Measurements from ENCODE around the gene RNF8.

DNA sequence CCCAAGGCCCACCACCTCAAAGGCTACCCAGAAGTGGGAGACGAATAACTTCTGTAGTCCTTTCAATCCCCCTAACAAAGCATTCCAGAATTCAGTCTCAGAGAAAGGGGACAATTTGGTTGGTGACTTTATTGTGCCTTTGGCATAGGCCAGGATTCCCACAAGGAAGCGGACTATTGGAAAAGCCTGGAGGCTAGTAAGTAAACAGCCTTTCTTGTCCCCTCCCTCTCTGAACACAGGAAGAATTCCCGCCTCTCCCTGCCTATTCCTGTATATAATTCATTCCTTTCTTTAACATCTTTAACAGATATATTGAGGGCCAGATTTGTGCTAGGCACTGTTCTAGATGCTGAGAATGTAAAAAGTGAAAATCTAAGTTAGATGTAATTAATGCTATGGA lies 36.1 kb downstream of the RNF8 start:
- TF ChIP-seq ZFX (CRISPR knock-in tag; IDR thresholded peaks at IDR 0.05) (no peak), ZNF3 (CRISPR knock-in tag; IDR thresholded peaks at IDR 0.05) (no peak), ZNF263 (CRISPR knock-in tag; IDR thresholded peaks at IDR 0.05; ENCODE audit: borderline replicate concordance) (no peak)
- TF ChIP-seq, protein P1, sequence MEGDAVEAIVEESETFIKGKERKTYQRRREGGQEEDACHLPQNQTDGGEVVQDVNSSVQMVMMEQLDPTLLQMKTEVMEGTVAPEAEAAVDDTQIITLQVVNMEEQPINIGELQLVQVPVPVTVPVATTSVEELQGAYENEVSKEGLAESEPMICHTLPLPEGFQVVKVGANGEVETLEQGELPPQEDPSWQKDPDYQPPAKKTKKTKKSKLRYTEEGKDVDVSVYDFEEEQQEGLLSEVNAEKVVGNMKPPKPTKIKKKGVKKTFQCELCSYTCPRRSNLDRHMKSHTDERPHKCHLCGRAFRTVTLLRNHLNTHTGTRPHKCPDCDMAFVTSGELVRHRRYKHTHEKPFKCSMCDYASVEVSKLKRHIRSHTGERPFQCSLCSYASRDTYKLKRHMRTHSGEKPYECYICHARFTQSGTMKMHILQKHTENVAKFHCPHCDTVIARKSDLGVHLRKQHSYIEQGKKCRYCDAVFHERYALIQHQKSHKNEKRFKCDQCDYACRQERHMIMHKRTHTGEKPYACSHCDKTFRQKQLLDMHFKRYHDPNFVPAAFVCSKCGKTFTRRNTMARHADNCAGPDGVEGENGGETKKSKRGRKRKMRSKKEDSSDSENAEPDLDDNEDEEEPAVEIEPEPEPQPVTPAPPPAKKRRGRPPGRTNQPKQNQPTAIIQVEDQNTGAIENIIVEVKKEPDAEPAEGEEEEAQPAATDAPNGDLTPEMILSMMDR (IDR thresholded peaks at IDR 0.05 in 2 of 3, conservative IDR thresholded peaks at IDR 0.05 in 1 of 3; ENCODE audit: insufficient read depth in 2 of 3, low read depth in 1 of 3, low read length in 3 of 3): no peak
- TF ChIP-seq, protein P2, sequence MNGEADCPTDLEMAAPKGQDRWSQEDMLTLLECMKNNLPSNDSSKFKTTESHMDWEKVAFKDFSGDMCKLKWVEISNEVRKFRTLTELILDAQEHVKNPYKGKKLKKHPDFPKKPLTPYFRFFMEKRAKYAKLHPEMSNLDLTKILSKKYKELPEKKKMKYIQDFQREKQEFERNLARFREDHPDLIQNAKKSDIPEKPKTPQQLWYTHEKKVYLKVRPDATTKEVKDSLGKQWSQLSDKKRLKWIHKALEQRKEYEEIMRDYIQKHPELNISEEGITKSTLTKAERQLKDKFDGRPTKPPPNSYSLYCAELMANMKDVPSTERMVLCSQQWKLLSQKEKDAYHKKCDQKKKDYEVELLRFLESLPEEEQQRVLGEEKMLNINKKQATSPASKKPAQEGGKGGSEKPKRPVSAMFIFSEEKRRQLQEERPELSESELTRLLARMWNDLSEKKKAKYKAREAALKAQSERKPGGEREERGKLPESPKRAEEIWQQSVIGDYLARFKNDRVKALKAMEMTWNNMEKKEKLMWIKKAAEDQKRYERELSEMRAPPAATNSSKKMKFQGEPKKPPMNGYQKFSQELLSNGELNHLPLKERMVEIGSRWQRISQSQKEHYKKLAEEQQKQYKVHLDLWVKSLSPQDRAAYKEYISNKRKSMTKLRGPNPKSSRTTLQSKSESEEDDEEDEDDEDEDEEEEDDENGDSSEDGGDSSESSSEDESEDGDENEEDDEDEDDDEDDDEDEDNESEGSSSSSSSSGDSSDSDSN (IDR thresholded peaks at IDR 0.05; ENCODE audit: borderline replicate concordance in 1 of 2, low read depth in 2 of 2, low read length in 2 of 2): no peak
